Fibroblast of pulmonary artery (primary cell): Measurements from ENCODE around the gene RFC1.

Experiments used
- DNase-seq: peaks from one replicate; pipeline ENCODE4 v3.0.0-alpha.2; 2010; ENCODE audit warnings: low read depth
- H3K4me3 ChIP-seq: replicated peaks from 2 replicates; pipeline ENCODE4 v1.5.1; 2011; ENCODE audit warnings: low read depth, mild to moderate bottlenecking, control low read depth, low read length, moderate library complexity
- TF ChIP-seq, protein P1 (sequence below): IDR thresholded peaks from 2 replicates; pipeline ENCODE4 v1.5.1; 2011; ENCODE audit warnings: mild to moderate bottlenecking, control low read depth, low read length, inconsistent platforms; ENCODE audit errors: missing control alignments

RFC1 gene

DNA sequence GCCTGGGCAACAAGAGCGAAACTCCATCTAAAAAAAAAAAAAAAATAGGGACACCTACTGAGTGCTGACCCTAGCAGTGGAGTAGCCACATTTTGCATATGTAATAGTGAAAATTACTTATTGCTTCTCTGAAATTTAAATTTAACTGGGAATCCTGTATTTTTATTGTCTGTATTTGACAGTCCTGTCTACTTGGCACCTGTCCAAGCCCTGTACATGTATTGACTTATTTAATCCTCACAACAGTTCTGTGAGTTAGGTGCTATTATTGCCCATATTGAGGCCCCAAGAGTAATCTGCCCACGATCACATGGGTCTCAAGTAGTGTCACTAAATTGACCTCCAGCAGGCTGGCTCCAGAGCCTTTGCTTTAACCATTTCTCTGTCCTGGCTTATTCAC, 102.3 kb downstream of the RFC1 start:
- TF ChIP-seq, protein P1, sequence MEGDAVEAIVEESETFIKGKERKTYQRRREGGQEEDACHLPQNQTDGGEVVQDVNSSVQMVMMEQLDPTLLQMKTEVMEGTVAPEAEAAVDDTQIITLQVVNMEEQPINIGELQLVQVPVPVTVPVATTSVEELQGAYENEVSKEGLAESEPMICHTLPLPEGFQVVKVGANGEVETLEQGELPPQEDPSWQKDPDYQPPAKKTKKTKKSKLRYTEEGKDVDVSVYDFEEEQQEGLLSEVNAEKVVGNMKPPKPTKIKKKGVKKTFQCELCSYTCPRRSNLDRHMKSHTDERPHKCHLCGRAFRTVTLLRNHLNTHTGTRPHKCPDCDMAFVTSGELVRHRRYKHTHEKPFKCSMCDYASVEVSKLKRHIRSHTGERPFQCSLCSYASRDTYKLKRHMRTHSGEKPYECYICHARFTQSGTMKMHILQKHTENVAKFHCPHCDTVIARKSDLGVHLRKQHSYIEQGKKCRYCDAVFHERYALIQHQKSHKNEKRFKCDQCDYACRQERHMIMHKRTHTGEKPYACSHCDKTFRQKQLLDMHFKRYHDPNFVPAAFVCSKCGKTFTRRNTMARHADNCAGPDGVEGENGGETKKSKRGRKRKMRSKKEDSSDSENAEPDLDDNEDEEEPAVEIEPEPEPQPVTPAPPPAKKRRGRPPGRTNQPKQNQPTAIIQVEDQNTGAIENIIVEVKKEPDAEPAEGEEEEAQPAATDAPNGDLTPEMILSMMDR: no peak
- no peak overlapping the region for H3K4me3 ChIP-seq
- DNase-seq: no peak

DNA sequence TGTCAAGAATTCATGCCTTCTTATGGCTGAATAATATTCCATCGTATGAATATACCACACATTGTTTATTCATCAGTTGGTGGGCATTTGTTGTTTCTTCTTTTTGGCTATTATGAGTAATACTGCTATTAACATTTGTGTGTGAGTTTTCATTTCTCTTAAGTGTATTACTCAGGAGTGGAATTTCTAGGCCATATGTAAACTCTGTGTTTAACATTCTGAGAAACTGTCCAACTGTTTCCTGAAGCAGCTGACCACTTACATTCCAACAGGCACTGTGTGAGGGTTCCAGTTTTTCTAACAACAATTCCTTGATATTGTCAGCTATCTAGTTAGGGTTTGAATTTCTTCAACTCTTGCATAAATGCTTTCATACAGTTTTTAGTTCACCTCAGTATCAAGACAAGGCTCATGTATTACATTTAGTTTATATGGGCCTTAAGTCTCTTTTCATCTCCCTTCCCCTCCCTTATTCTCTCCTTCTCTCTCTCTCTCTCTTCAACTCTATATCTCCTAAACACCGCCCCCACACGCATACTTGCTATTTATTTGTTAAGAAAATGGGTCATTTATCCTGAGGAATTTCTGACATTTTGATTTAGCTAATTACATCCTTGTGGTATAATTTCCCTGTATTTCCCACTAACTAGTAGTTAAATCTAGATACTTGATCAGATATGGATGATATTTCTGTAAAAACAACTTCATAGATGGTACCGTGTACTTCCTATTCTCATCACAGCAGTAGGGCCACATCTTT, 106.4 kb downstream of the RFC1 start:
- H3K4me3 ChIP-seq: no peak overlapping the region
- TF ChIP-seq, protein P1: no peak
- DNase-seq: peak; percentile 53

DNA sequence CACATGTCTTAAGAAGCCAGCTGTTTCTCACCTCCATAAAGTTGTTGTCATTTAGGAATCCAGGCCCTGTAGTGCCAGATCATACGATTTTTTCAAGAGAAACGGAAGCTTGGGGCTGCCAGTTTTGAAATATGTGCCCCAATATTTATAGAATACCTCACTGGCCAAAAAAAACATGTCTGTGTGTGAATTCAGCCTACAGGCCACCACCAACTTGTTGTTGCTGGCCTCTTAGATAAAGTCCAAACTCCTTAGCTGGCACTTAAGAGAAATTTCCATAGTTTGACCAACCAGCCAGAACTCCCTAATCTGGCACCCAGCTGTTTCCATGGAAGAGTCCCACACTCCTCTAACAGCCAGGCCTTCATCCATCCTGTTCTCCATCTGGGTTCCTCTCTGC, 109.7 kb downstream of the RFC1 start:
- H3K4me3 ChIP-seq: no peak overlapping the region
- TF ChIP-seq, protein P1: no peak
- peak; percentile 49 for DNase-seq

DNA sequence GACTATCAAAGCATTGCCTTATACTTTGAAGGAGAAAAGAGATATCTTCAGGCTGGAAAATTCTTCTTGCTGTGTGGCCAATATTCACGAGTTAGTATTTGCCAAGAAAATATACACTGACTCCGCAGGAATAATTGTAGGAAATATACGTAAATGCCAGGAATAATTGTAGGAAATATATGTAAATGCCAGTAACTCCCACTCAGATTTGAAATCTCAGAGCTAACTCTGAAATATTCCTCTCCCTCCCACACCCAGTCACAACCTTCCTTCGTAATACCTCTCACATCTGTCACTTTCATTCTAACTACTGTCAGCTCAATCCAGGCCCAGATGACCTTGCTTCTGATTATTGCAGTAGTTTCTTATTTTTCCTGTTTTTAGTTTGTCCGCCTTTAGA, 110.3 kb downstream of the RFC1 start:
- TF ChIP-seq, protein P1: no peak
- peak; percentile 77 for DNase-seq
- H3K4me3 ChIP-seq: no peak overlapping the region

DNA sequence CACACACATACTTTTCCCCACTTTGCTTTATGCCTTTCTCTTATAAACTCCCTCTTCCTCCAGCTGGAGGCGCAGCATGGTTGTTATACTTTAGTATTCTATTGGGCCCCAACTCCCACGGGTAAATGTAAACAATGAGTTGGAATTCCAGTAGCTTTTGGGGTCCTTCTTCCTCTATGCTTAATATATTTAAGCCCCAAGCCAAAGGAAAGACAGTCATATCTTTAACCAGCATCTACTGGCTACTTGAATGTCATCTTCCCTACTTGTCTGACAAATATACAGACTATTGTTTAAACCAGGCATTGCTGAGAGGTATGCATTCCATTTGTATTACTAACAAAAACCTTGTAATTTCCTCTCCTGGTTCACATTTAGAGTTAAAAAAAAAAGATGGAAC, 110.9 kb downstream of the RFC1 start:
- DNase-seq: peak; percentile 82
- no peak overlapping the region for H3K4me3 ChIP-seq
- TF ChIP-seq, protein P1: peak; percentile 51

DNA sequence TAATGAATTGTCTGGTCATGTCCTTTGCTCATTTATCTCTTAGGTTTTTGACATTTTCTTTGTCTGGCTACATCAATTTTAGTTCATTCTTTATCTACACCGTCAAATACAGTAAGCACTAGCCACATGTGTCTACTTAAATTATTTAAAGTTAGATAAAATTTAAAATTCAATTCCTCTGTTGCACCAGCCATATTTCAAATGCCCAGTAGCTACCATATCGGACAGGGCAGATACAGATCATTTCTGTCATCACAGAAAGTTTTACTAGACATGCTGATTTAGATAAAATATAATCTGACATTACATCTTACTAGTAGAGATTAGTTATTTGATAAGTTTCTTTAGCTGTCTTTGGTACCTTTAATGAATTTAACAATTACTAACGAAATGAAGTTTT, 122.7 kb downstream of the RFC1 start:
- H3K4me3 ChIP-seq: no peak overlapping the region
- no peak for DNase-seq
- TF ChIP-seq, protein P1: no peak
